HG03378 (cell line): ENCODE data around the gene NFAT5.

Experiments used
- ATAC-seq: cut with Tn5 transposase; IDR thresholded peaks from one replicate; pipeline ENCODE4 v1.9.1; 2021; ENCODE audit warnings: mild to moderate bottlenecking, moderate library complexity; ENCODE audit not compliant: unreplicated experiment

Gene NFAT5

GRCh38 chr16:69701866-69702265, 136.1 kb downstream of the NFAT5 start:
- no peak for ATAC-seq

GRCh38 chr16:69703638-69704037, 137.9 kb downstream of the NFAT5 start:
- ATAC-seq: no peak

- no peak for ATAC-seq
Measured at GRCh38 chr16:69706256-69706974, 140.6 kb downstream of the NFAT5 start.

GRCh38 chr16:69706975-69707340, 141.2 kb downstream of the NFAT5 start:
- ATAC-seq: no peak

GRCh38 chr16:69707920-69708683, 142.3 kb downstream of the NFAT5 start:
- no peak for ATAC-seq

- ATAC-seq: no peak
Measured at GRCh38 chr16:69709456-69710084, 143.8 kb downstream of the NFAT5 start.

- ATAC-seq: no peak
Measured at GRCh38 chr16:69711115-69711740, 145.5 kb downstream of the NFAT5 start.

GRCh38 chr16:69712277-69712676, 146.5 kb downstream of the NFAT5 start:
- ATAC-seq: no peak

GRCh38 chr16:69712914-69713581, 147.3 kb downstream of the NFAT5 start:
- no peak for ATAC-seq

- ATAC-seq: no peak
Measured at GRCh38 chr16:69717066-69717465, 151.3 kb downstream of the NFAT5 start.

GRCh38 chr16:69718111-69718764, 152.5 kb downstream of the NFAT5 start:
- no peak for ATAC-seq

- ATAC-seq: no peak
Measured at GRCh38 chr16:69720822-69721430, 155.2 kb downstream of the NFAT5 start.

GRCh38 chr16:69721441-69721957, 155.7 kb downstream of the NFAT5 start:
- ATAC-seq: no peak

- no peak for ATAC-seq
Measured at GRCh38 chr16:69724414-69724873, 158.7 kb downstream of the NFAT5 start.

GRCh38 chr16:69724981-69725479, 159.3 kb downstream of the NFAT5 start:
- ATAC-seq: no peak

GRCh38 chr16:69725480-69726312, 159.9 kb downstream of the NFAT5 start:
- ATAC-seq: no peak

- peak; percentile 89 for ATAC-seq
Measured at GRCh38 chr16:69726313-69727060, 160.7 kb downstream of the NFAT5 start, which contains the start of gene NQO1. Gene NQO1 (minus strand): TSS chr16:69726560. CDS start chr16:69726439, 121 bp downstream.

- ATAC-seq: no peak
Measured at GRCh38 chr16:69727916-69728270, 162.1 kb downstream of the NFAT5 start.
